Peyer's patch (tissue), 4 donors: Measurements from ENCODE around the gene TMEM97. TPM values are rescaled to one million over a fixed set of nuclear protein-coding genes. Genes with fewer than 3 reads are reported as not detected.

Experiments used
- DNase-seq, 3 donors: peaks; one replicate each; pipeline ENCODE4 v3.0.0-alpha.2; 2017 to 2019
- H3K27ac ChIP-seq, 4 donors: fragments of 200-600 bp; sonication (generic); one replicate each; pipeline ENCODE4 v1.5.1; 2016 to 2019
- H3K27me3 ChIP-seq, 2 donors: fragments of 200-600 bp; sonication (generic); one replicate each; pipeline ENCODE4 v1.5.1; 2019
- H3K36me3 ChIP-seq, 3 donors: fragments of 200-600 bp; sonication (generic); one replicate each; pipeline ENCODE4 v1.5.1; 2016 to 2019
- H3K4me1 ChIP-seq, 4 donors: fragments of 200-600 bp; sonication (generic); one replicate each; pipeline ENCODE4 v1.5.1; 2016 to 2019
- H3K4me3 ChIP-seq, 4 donors: fragments of 200-600 bp; sonication (generic); 1 replicate in 3 of 4; 2 replicates in 1 of 4; pipeline ENCODE4 v1.5.1; 2016 to 2019; ENCODE audit warnings: mild to moderate bottlenecking in 1 of 4
- H3K9me3 ChIP-seq, 4 donors: fragments of 200-600 bp; sonication (generic); one replicate each; pipeline ENCODE4 v1.5.1; 2016 to 2019; ENCODE audit warnings: mild to moderate bottlenecking in 1 of 4
- POLR2A ChIP-seq, 2 donors: fragments of 450-650 bp; IDR thresholded peaks; one replicate each; pipeline ENCODE4 v1.5.1; 2017; ENCODE audit warnings: antibody characterized with exemption in 2 of 2, mild to moderate bottlenecking in 2 of 2, moderate library complexity in 2 of 2
- total RNA-seq, 4 donors: library from RNA; depleted of rRNA; stranded (reverse); fragments of >200 nt; gene quantifications; one replicate each; pipeline ENCODE4 v1.1.0, GENCODE V29; 2016
- TF ChIP-seq, protein P1 (sequence below), 6 experiments: fragments of 450-650 bp in 4 of 6; fragments of 200-600 bp in 2 of 6; sonication (generic) in 1 of 6; IDR thresholded peaks; one replicate each; pipeline ENCODE4 v1.5.1; 2017 to 2019; ENCODE audit warnings: antibody characterized with exemption in 6 of 6, mild to moderate bottlenecking in 3 of 6, moderate library complexity in 1 of 6

The TMEM97 gene
- total RNA-seq, 4 donors from 2014 or later, result 7.7 to 8.9 (median 8.1) TPM

DNA sequence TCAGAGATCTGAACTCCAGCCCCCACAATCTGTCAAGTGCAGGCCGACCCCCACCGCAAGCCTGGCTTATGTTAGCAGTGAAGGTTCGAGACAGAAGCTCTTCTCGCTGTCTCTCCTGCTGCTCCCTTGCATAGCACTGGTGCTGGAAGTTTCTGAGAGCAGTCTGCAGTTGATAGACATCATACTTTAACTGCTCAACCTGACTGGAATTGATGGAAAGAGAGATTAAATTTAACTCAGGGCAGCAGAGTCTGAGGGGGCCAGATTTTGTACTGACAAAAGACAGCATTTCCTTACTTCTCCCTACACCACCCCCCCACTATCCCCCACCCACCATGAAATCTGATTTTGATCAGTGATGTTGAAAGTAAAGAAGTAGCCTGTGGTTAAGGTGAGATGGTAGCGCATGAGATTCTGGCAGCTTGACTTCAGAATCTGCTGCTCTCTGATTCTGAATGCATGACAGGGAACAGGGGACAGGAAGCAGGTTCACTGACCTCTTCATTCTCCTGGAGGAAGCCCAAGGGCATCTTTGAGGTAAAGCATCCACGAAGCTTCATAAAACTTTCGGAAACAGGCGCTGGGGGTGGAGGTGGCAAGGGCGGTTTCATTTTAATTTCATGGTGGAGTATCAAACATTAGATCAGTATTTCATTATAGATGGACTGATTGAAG is 44.3 kb upstream of the TMEM97 start:
- TF ChIP-seq, protein P1, sequence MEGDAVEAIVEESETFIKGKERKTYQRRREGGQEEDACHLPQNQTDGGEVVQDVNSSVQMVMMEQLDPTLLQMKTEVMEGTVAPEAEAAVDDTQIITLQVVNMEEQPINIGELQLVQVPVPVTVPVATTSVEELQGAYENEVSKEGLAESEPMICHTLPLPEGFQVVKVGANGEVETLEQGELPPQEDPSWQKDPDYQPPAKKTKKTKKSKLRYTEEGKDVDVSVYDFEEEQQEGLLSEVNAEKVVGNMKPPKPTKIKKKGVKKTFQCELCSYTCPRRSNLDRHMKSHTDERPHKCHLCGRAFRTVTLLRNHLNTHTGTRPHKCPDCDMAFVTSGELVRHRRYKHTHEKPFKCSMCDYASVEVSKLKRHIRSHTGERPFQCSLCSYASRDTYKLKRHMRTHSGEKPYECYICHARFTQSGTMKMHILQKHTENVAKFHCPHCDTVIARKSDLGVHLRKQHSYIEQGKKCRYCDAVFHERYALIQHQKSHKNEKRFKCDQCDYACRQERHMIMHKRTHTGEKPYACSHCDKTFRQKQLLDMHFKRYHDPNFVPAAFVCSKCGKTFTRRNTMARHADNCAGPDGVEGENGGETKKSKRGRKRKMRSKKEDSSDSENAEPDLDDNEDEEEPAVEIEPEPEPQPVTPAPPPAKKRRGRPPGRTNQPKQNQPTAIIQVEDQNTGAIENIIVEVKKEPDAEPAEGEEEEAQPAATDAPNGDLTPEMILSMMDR (IDR thresholded peaks at IDR 0.05), result no peak
- no peak for TF ChIP-seq POLR2A (IDR thresholded peaks at IDR 0.05)
- no peak for DNase-seq
- H3K4me3 ChIP-seq, result no peak overlapping the region

DNA sequence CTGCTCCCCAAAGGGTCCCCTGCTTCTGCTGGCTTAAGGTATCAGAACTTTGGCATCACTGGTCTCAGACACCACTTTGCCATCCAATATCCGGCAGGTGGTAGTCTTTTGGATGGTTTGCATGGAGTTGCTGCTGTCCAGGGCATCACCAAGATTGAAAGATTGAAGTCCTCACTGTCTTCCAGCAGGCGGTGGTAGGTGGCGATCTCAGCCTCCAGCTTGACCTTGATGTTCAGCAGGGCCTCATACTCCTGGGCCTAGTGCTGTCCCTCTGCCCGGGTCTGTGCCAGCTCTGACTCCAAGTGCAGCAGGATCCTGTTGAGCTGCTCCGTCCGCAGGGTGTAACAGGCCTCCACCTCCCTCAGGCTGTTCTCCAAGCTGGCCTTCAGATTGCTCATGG is 43.0 kb upstream of the TMEM97 start:
- no peaks in the 10 kb centered on the region for H3K27me3 ChIP-seq
- DNase-seq, result no peak
- H3K9me3 ChIP-seq, result no peaks in the 10 kb centered on the region
- H3K27ac ChIP-seq, result no peak overlapping the region
- H3K36me3 ChIP-seq, result no peaks in the 10 kb centered on the region
- TF ChIP-seq POLR2A (IDR thresholded peaks at IDR 0.05), result no peak
- TF ChIP-seq, protein P1 (IDR thresholded peaks at IDR 0.05), result no peak
- H3K4me3 ChIP-seq, result no peak overlapping the region
- peaks cover 0 to 6% (median 0%) of the 10 kb centered on the region in 4 donors for H3K4me1 ChIP-seq

More for the DNA sequence above, 44.3 kb upstream of the TMEM97 start:
- no peaks in the 10 kb centered on the region for H3K9me3 ChIP-seq
- H3K4me1 ChIP-seq, result peaks cover 0 to 6% (median 0%) of the 10 kb centered on the region in 4 donors
- H3K27ac ChIP-seq, result no peak overlapping the region
- H3K27me3 ChIP-seq, result no peaks in the 10 kb centered on the region
- no peaks in the 10 kb centered on the region for H3K36me3 ChIP-seq

DNA sequence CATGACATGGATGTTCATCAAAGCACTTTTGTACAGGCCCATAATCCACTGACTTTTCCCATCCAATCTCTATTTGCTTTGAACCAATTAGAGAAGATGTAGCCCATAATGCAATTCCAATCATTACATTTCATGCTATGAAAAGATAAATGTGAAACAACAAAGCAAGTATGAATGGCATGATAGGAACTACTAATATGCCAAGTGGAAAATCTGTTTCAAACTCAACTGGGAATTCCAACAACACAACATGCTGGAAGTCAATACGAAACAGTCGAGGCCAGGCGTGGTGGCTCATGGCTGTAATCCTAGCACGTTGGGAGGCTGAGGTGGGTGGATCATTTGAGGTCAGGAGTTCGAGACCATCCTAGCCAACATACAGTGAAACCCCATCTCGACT is 39.6 kb upstream of the TMEM97 start:
- no peak for TF ChIP-seq POLR2A (IDR thresholded peaks at IDR 0.05)
- TF ChIP-seq, protein P1 (IDR thresholded peaks at IDR 0.05), result no peak
- no peaks in the 10 kb centered on the region for H3K9me3 ChIP-seq
- H3K4me3 ChIP-seq, result no peak overlapping the region
- no peaks in the 10 kb centered on the region for H3K27me3 ChIP-seq
- no peak overlapping the region for H3K27ac ChIP-seq
- no peaks in the 10 kb centered on the region for H3K36me3 ChIP-seq
- peaks cover 0 to 6% (median 0%) of the 10 kb centered on the region in 4 donors for H3K4me1 ChIP-seq
- no peak for DNase-seq

DNA sequence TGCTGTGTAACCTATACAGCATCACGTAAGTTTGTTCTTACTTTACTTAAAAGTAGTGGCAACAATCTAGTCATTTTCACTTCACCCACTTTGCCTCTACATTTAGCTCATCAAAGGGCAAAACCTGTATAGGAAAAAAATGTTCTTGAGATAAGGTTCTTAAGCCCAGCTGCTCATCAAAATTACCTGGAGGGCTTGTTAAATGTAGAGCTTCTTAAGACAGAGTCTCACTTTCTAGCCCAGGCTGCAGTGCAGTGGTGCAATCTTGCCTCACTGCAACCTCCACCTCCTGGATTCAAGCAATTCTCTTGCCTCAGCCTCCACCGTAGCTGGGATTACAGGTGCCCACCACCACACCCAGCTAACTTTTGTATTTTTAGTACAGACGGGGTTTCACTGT is 38.2 kb upstream of the TMEM97 start:
- DNase-seq, result no peak
- no peaks in the 10 kb centered on the region for H3K9me3 ChIP-seq
- H3K27me3 ChIP-seq, result no peaks in the 10 kb centered on the region
- H3K36me3 ChIP-seq, result no peaks in the 10 kb centered on the region
- no peak for TF ChIP-seq POLR2A (IDR thresholded peaks at IDR 0.05)
- TF ChIP-seq, protein P1 (IDR thresholded peaks at IDR 0.05), result no peak
- peaks cover 0 to 6% (median 0%) of the 10 kb centered on the region in 4 donors for H3K4me1 ChIP-seq
- no peak overlapping the region for H3K27ac ChIP-seq
- H3K4me3 ChIP-seq, result no peak overlapping the region

DNA sequence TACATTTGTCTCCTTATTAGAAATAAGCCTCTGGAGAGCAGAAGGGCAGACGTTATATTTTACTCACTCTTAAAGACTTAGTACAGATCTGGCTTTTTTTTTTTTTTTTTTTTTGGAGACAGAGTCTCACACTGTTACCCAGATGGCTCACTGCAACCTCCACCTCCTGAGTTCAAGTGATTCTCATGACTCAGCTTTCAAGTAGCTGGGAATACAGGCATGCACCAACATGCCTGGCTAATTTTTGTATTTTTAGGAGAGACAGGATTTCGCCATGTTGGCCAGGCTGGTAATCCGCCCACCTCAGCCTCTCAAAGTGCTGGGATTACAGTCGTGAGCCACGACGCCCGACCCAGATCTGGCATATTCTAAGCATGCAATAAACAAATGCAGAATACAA is 36.4 kb upstream of the TMEM97 start:
- H3K27ac ChIP-seq, result no peak overlapping the region
- no peaks in the 10 kb centered on the region for H3K27me3 ChIP-seq
- no peaks in the 10 kb centered on the region for H3K36me3 ChIP-seq
- no peak for TF ChIP-seq POLR2A (IDR thresholded peaks at IDR 0.05)
- TF ChIP-seq, protein P1 (IDR thresholded peaks at IDR 0.05), result no peak
- H3K9me3 ChIP-seq, result no peaks in the 10 kb centered on the region
- peaks cover 0 to 5% (median 0%) of the 10 kb centered on the region in 4 donors for H3K4me1 ChIP-seq
- DNase-seq, result no peak
- no peak overlapping the region for H3K4me3 ChIP-seq
